HG03066 (cell line): ENCODE measurements around the gene TSPAN9.

ENCODE experiments used
- ATAC-seq: cut with Tn5 transposase; IDR thresholded peaks from one replicate; pipeline ENCODE4 v1.9.1; 2021; ENCODE audit warnings: low read depth; ENCODE audit not compliant: unreplicated experiment

The TSPAN9 gene

GRCh38 chr12:3305464-3305863, 228.3 kb downstream of the TSPAN9 start:
- no peak for ATAC-seq

- ATAC-seq: no peak
Measured at GRCh38 chr12:3305904-3306619, 228.9 kb downstream of the TSPAN9 start.

- no peak for ATAC-seq
Measured at GRCh38 chr12:3307389-3307788, 230.2 kb downstream of the TSPAN9 start.

- no peak for ATAC-seq
Measured at GRCh38 chr12:3308063-3308462, 230.9 kb downstream of the TSPAN9 start.

GRCh38 chr12:3308609-3309008, 231.4 kb downstream of the TSPAN9 start:
- no peak for ATAC-seq

- no peak for ATAC-seq
Measured at GRCh38 chr12:3309805-3310204, 232.6 kb downstream of the TSPAN9 start.

GRCh38 chr12:3310271-3311026, 233.3 kb downstream of the TSPAN9 start:
- ATAC-seq: no peak

- no peak for ATAC-seq
Measured at GRCh38 chr12:3311027-3311402, 233.8 kb downstream of the TSPAN9 start.

- ATAC-seq: no peak
Measured at GRCh38 chr12:3311491-3312103, 234.4 kb downstream of the TSPAN9 start.

- ATAC-seq: no peak
Measured at GRCh38 chr12:3313066-3313465, 235.9 kb downstream of the TSPAN9 start.

- ATAC-seq: no peak
Measured at GRCh38 chr12:3313675-3314663, 236.8 kb downstream of the TSPAN9 start.

- ATAC-seq: no peak
Measured at GRCh38 chr12:3315201-3315661, 238.1 kb downstream of the TSPAN9 start.

- no peak for ATAC-seq
Measured at GRCh38 chr12:3316776-3317480, 239.7 kb downstream of the TSPAN9 start.

GRCh38 chr12:3317481-3317815, 240.3 kb downstream of the TSPAN9 start:
- ATAC-seq: no peak

GRCh38 chr12:3317841-3318501, 240.8 kb downstream of the TSPAN9 start:
- ATAC-seq: no peak

- ATAC-seq: no peak
Measured at GRCh38 chr12:3319723-3320492, 242.7 kb downstream of the TSPAN9 start.

- ATAC-seq: no peak
Measured at GRCh38 chr12:3320881-3321509, 243.8 kb downstream of the TSPAN9 start.

GRCh38 chr12:3321881-3322280, 244.7 kb downstream of the TSPAN9 start:
- no peak for ATAC-seq
